Activated naive CD4-positive, alpha-beta T cell (primary cell): ENCODE results near the gene TMPRSS7.
A peak's percentile ranks its signal among the peaks of the same experiment; 100 is the strongest.
"Not testable (repeated sequence)": the region's sequence is repeated elsewhere in the genome, so short reads cannot be mapped to it uniquely, and the experiment has no call there.

ENCODE experiments used
- DNase-seq, 4 experiments: peaks; one replicate each; lab custom pipeline; 2025; lab: John Stamatoyannopoulos, UW

The TMPRSS7 gene

DNA sequence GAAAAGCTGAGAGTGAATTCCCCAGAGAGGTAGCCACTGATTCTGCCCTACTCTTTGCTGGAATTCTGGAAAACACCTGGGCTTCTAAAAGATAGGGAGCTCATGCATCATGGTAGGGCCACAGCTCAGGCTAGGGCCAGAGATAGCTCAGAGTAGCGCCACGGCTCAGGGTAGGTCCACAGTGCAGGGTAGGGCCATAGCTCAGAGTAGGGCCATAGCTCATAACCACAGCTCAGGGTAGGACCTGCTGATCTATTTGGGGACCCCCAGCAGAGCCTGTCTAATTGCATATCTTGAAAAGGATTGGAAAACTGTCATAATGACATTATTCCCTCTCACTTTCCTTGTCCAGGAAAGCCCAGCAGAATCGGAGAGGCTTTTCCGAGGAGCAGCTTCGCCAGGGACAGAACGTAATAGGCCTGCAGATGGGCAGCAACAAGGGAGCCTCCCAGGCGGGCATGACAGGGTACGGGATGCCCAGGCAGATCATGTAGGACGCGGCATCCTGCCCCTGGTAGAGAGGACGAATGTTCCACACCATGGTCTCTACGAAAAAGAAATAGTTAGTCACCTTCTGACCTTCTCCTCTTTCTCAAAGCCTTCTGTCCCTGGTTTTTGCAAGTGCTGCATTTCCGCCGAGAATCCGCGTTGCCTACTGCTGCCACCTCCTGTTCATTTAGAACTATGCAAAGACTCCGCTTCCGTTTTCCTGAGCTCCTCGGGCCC, 21.3 kb upstream of the TMPRSS7 start:
- DNase-seq, result peak; percentile 6 to 32 (median 12)

DNA sequence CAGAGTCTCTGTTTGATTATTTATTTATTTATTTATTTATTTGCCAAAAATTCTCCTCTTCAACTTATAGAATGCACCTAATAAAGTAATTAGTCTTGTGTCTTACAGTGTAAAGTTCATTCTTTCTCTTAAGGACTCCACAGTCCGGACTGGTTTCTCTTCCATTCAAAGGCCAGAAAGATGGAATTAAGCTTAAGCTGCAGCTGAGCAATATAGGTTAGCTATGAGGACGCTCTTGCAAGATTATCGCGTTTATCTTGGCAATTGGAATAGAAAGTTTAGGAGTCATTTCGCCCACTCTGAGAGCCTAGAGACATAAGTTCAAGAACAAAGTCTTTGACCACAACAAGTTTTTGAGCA, 20.8 kb upstream of the TMPRSS7 start:
- no peak for DNase-seq

DNA sequence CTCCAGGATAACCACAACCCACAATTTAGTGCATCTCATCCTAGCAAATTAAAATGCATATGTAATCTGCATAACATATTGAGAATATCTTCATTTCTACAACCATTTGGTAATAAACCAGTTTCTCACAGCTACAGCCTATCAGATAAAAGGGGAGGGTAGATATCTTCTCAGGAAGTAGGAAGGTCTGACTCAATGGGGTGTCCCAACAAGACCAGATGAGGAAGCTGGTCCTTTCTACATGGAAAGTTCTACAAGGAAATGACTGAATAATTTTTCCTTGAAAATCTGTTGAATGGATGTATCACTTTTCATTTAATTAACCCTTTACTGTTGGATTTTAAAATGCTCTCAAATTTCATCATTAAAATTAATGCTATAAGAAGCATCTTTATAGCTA, 17.4 kb upstream of the TMPRSS7 start:
- DNase-seq, result no peak

DNA sequence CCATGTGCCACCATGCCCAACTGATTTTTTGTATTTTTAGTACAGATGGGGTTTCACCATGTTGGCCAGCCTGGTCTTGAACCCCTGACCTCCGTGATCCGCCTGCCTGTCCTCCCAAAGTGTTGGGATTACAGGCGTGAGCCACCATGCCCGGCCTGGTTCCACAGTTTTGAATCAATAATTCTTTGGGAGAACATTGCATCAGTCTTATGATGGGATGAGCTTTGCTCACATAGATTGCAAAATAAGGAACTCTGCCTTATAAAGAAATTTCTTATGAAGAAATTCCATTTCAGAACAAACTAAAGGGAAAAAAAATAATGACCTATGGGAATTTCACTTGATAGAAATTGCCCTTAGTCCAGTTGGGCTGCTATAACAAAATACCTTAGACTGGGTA, 15.8 kb upstream of the TMPRSS7 start:
- no peak for DNase-seq

DNA sequence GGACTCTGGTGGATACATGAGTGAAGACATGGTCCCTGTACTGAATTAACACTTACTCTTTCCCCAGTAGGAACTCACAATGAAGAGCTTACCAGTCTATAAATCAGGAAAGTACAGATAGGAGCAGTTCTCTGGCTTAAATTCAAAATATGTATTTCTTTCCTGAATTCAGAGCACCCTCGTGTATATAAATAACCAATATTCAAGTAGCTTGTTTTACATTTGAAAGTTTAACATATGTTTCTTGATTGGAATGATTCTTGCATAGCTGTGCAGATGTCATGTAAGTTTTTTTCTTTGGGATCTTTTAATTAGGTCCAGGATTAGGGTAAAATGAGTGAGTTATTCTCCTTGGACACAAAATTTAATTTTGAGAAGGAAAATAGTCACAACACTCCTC, 14.8 kb upstream of the TMPRSS7 start:
- DNase-seq, result no peak

DNA sequence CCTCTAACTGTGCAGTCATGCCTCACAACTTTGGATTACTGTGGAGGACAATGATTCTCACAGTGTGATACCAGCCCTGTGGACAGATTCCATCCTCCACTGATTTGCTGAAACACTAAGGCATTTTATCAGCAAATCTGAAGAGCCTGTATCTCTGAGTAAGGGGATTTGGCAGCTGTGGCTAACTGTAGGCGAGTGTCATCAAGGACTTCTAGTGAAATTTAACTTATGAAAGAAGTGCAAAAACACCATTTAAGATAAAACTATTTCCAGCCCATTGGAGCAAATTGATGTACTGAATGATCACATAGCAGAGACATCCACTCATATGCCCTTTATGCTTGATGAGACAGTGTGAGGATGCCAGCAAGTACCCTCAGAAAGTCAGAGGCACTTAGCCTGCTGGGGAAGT, 13.9 kb upstream of the TMPRSS7 start:
- no peak for DNase-seq

DNA sequence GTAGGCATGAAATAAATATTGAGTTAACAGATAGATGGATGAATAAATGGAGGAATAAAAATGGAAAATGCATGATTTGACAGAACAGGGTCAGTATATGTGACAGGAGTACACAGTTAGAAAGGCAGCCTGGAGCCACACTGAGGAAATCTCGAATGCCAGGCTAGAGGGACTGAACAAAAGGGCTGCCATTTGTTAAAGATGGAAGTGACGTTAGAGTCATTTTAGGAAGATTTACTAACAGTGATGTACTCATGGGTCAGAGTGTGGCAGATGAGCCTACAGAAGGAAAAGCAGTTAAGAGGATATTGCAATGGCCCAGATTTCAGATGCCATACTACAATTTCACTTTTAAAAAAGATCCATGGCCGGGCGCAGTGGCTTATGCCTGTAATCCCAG, 7.4 kb upstream of the TMPRSS7 start:
- no peak for DNase-seq

DNA sequence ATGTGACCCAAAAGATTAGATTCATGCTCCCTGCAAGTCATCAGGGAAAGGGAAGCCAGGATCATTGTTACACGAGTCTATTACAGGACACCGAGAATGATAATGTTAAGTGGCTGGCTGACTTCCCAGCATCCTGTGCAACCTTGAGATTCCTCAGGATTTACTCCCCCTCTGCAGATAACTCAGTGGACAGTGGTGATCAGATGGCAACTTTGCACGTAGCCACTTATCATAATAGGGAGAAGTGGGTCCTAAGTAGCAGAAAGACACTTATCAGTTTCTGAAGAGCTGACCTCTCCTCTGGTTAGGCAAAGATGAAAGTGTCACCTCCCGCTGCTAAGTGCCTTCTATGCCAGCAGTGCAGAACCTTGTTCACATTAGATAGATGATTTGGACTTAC, 6.7 kb upstream of the TMPRSS7 start:
- no peak for DNase-seq

DNA sequence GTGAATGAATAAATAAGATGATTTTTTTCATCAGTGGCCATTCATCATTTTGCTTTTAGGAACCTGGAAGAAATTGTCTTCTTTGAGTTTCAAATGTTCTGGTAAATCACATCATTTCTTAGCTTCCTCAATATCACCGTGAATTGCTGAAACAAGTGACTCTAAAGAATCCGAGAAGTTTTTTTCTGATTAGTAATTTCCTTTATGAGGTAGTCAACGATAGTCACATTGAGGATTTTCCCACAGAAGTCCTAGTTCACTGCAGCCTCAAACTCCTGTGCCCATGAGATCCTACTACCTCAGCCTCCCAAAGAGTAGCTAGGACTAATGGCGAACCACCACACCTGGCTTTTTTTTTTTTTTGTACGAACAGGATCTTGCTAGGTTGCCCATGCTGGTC, 3.6 kb upstream of the TMPRSS7 start:
- DNase-seq, result no peak

DNA sequence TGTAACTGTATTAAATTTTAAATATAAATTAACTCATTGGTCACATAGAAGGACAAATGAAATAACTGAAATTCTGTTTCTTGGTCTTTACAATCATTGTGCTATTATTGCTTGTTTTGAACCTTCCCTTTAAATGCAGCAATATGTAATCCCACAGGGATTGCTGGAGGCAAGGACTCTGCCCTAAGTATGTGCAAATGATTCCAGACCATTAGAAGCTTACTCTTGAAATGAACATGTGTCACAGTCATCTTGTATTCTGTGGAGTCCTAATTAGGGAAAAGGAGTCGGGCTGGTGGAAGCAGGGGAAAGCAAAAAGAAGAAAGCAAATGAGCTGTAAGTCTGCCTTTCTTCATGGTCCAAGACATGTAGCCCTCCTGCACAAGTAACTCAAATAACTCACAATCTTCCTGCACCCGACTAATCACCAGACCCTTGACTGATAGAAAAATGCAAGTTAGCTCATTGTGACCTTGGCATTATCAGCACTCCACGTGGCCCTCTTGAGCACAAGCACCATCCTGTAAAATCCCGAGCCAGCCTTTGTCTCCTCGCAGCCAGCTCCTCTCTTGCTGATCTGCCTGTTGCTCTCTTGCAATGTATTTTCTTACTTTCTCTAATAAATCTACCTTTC, 2.3 kb upstream of the TMPRSS7 start:
- DNase-seq, result no peak

DNA sequence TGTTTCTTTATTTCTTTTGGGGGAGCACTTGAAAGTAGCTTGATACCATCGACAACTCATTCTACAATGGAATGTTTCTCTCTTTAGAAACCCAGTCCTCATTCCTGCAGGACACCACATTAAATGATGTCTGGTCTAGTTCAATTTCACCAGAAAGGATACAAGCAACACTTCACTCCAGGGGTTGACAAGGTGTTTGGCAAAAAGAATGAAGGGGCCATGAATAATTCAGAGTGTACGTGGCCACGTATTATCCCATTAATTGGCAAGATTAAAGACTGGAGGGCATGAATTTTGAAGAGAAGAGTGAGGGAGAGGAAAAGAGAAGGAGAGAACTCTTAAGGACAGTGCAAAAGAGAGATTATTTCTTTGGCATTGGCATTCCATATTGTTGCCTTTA, 705 bp downstream of the TMPRSS7 start:
- DNase-seq, result no peak

DNA sequence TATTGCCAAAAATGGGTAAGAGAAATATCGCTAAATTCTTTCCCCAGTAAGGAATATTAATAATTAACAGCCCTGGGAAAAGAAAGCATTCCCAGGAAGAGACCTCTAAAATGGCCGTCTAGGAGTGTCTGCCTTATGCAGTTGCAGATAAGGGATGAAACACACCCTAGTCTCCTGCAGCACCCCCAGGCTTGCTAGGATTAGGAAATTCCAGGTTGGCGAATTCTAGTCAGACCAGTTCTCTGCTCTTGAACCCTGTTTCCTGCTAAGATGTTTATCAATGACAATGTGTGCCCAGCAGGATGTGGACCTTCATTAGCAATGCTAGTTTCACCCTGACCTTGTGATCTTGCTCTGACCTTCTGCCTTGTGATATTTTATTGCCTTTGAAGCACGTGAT, 2.7 kb downstream of the TMPRSS7 start:
- DNase-seq, result not testable (repeated sequence)

DNA sequence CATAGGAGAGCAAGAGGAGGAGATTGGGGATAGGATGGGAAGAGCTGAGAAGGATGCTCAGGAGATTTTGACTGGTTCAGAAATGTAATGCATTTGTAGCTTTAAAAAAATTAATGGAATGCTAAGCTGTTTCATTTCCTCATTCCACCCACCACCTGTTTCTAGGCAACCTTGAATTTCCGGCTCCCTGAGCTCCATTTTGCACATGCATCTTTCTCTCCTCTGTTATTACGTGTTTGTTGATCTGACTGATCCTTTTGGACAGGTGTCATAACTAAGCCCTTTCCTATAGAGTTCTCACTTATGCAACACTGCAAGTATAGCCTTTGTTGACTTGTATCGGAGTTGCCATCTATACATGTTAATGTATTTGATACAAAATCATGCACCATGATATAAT, 4.3 kb downstream of the TMPRSS7 start:
- no peak for DNase-seq

DNA sequence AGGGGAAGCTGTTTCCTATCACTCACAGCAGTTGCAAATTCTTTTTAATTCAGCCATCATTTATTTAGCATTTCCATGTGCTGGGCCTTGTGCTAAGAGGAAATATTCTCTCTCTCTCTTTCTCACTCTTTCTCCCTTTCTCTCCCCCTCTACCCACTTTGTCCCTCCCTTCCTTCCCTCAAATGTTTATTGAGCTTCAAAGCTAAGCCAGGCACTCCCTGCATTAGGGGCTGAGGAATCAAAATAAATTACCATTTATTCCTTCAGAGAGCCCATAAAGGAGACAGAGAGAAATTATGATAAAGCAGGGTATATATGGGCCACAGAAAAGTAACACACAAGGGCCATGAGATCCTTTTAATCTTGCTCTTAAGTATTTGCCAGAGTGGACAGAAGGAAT, 6.8 kb downstream of the TMPRSS7 start:
- no peak for DNase-seq

DNA sequence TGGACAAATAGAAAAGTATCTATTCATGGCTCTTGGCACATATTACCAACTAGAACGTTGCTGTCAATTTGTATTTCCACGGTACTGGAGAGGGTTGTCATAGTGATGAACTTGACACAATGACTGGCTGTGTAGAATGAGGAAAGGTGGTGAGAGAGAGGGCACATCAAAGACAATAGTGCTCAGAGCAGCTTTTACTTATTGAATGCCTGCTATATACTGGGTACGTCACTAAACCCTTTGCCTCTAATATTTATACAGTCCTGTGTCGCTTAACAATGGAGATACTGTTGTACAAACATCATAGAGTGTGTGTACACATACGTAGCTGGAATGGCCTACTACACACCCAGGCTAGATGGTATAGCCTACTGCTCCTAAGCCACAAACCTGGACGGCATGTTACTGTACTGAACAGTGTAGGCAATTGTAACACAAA, 8.3 kb downstream of the TMPRSS7 start:
- DNase-seq, result no peak

DNA sequence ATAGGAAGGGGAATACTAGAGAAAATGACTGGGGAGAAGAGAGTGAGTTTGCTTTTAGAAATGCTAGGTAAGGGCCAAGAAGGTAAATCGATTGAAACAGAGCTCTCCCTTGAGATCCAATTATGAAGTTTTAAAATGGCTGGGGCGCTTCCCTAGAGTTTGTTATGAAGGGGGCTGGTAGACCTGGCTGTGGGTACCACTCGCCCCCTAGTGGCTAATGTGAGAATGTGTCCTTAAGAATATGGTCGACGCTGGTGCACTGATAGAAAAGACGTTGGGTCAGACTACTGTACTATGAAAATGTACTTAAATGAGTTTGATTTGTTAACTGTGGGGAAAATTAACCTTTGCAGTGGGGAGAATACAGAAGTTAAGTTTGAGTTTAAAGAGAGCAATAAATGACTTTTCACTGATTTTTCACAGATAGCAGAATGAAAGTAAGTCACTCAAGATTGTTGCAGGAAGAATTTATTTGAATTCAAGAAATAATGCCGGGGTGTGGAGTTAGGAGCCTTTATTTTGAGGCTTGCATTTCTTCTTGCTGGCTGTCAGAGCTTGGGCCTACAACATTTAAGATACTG, 9.2 kb downstream of the TMPRSS7 start:
- DNase-seq, result peak in 1 of 4 experiments; percentile 4

DNA sequence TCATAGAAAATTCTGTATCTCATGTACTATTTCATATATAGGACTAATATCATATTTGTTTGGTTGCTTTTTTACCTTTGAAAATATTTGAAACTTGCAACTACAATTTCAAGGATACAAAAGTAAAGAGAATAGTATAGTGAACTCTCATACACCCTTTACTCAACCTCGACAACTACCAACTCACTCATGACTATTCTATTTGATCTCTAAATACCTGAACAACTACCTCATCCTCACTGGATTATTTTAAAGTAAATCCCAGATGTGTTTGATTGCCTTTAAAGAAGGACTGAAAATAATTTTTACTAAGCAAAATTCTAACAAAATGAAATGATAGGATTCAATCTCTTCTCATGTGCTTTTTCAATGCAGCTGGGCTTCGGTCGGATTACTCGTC, 12.1 kb downstream of the TMPRSS7 start:
- no peak for DNase-seq

DNA sequence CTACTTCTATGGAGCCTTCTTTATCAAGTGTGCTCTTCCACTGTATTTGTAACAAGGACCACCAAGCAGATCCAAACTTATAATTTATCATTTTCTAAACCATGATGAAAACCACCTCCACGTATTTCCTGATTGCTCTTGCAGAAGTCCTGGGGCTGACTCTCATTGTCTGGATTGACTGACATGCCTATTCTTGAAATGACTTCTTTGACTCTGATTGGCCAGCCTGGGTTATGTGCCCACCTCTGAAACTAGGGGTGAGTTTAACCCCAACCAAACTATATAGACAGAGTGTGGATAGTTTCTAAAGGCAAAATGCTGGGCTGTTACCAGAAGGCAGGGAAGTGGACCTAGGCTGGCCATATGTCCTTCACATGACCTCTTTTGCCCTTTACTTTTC, 12.7 kb downstream of the TMPRSS7 start:
- DNase-seq, result no peak

DNA sequence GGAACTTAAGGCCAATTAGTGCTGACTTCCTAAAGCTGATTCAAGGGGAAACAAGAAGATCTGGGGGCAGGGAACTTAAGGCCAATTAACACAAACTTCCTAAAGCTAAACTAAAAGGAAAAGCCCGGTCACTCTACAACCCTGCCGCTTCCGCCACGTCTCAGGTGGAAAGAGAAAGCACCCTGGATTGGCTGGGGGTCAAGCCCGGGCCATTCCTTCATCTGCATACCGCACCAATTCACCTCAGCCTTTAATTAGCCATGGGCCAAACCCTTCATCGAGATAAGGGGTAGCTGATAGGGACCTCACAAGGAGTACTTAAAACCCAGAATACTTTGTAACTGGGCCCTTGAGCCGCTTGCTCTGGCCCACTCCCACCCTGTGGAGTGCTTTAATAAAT, 14.4 kb downstream of the TMPRSS7 start:
- no peak for DNase-seq

DNA sequence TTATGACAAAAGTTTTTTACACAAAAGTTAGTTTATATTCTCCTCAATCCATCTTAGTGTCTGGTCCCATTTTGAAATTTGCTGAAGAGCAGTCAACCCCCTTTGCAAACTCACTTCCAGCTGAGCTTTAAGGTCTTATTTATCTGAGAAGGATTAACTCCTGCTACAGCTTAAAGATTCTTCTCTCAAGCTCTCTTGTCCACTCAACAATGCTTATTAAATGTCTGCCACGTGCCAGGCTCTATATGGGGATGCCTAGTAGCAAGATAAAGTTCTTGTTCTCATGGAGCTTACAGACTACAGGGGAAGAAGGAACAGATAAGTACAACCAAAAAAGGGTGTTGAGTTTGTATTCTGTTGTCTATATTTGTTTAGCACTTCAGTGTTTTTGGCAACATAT, 18.7 kb downstream of the TMPRSS7 start:
- DNase-seq, result no peak

DNA sequence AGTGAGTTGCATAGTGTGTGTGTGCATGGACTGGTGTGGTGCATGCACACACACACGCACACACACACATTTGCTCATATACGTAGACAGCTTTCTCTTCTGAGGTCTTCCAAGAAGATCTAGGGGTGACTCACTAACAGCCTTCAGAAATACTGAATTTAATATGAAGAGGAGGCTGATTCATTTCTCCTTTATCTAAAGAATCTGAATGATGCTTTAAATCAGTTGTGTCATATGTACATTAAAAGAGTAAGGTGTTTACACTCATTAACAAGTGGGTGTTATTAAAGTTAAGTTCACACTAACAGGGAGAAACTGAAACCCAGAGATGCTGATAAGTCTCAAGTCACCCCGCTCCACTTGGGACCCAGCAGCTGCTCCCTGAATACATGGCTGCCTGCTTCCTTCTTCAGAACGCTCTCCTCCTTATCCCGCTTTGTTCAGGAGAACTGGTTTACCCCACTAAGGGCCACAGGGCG, 22.0 kb downstream of the TMPRSS7 start:
- DNase-seq, result no peak

DNA sequence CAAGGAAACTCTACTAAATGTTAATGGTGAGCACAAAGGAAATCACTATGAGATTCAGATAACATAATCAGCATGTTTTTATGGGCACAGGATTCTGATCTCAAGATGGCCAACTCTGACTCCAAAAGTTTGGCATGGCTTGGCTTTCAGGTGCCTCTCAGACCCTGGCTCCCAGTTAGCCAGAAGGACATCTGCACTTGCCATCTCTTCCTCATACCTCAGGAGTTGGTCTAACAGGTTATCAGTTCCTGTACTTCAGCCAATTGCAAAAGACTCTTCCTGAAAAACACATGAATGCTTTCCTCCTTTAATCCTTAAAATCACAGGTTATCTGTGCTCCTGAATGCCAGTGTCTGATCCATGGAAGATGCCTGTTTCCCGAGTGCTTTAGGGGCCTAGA, 25.0 kb downstream of the TMPRSS7 start:
- DNase-seq, result no peak

DNA sequence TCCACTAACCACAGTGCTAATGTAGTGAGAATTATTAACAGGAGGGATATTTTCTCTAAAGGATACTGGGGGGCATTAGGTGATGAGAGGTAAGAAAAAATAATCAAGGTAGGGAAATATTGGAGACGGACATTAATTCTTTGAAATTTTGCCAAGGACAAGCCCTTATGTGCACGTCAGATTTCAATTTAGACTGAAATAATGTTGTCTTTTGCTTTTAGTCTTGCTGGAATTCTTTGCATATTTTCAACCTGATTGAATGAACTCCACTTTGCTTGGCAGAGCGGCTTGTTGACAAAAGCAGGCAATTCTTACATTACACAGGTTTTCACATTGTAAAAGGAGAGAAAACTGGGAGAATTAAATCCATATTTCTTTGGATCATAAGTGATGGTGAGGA, 26.6 kb downstream of the TMPRSS7 start:
- DNase-seq, result no peak
